ENCODE results near the gene CNN2. TPM values are rescaled to one million over a fixed set of nuclear protein-coding genes. Genes with fewer than 3 reads are reported as not detected.

CNN2 gene
- total and polyA plus RNA-seq, 2 of the 8 experiments (the other 6 are each of a cell fraction or from before 2014, with no cell fraction given) = 189 to 551 TPM

GRCh38 chr19:1055028-1055425 is 28.6 kb downstream of the CNN2 start:
- Histone ChIP-seq H3K4me3 (ENCODE audit: extremely low read depth in 1 of 4, insufficient read depth in 2 of 4, low read depth in 3 of 4, low read length in 4 of 4) (no peak overlapping the region), H3K56ac (replicated peaks; ENCODE audit: insufficient read length, low read depth, low read length) (no peak overlapping the region), H3K9ac (replicated peaks in 1 of 4; ENCODE audit: extremely low read depth in 1 of 4, low read depth in 3 of 4, low read length in 3 of 4) (no peak overlapping the region), H2BK12ac (ENCODE audit: low read depth, low read length) (no peak overlapping the region), H2BK20ac (ENCODE audit: low read length) (no peak overlapping the region), H2BK15ac (ENCODE audit: low read length) (no peak overlapping the region), H3K79me1 (ENCODE audit: low read depth, low read length) (no peaks in the 10 kb centered on the region), H3K23me2 (ENCODE audit: low read depth, low read length) (peaks cover 3% of the 10 kb centered on the region; the same call in 1 of the 2 replicates), H4K91ac (replicated peaks; ENCODE audit: insufficient read length, low read length) (no peak overlapping the region), H2AFZ (ENCODE audit: low read length) (no peak overlapping the region), H4K5ac (ENCODE audit: insufficient read length, low read depth, low read length) (no peak overlapping the region), H2BK120ac (replicated peaks; ENCODE audit: low read depth, low read length) (no peak overlapping the region), H3K9me3 (ENCODE audit: insufficient read depth in 2 of 2, low read depth in 1 of 2, low read length in 1 of 2) (peaks cover 38 to 51% of the 10 kb centered on the region in 2 experiments), H4K20me1 (replicated peaks in 1 of 2; ENCODE audit: control insufficient read depth in 1 of 2, insufficient read depth in 2 of 2, low read length in 2 of 2) (no peaks in the 10 kb centered on the region), H3K4me1 (replicated peaks in 1 of 4; ENCODE audit: control insufficient read depth in 3 of 4, insufficient read depth in 4 of 4, low read length in 3 of 4) (no peaks in the 10 kb centered on the region), H3K18ac (ENCODE audit: extremely low read depth, low read length) (no peak overlapping the region), H4K8ac (ENCODE audit: extremely low read depth, insufficient read depth, low read length) (no peak overlapping the region), H3K14ac (ENCODE audit: insufficient read length) (no peak overlapping the region), H3K4ac (replicated peaks; ENCODE audit: insufficient read length, low read depth, low read length) (no peak overlapping the region), H3K4me2 (ENCODE audit: insufficient read depth in 1 of 2, low read depth in 2 of 2, low read length in 2 of 2) (no peak overlapping the region), H2AK5ac (ENCODE audit: low read depth, low read length) (no peak overlapping the region), H3K79me2 (ENCODE audit: control insufficient read depth in 1 of 2, insufficient read depth in 2 of 2, low read length in 2 of 2) (no peaks in the 10 kb centered on the region), H3K27ac (ENCODE audit: low read depth, low read length) (no peak overlapping the region), H3K36me3 (ENCODE audit: control insufficient read depth in 2 of 4, insufficient read depth in 4 of 4, low read length in 3 of 4) (peaks cover 0 to 49% (median 14%) of the 10 kb centered on the region in 4 experiments; a peak in 6 of 8 replicates), H3K27me3 (replicated peaks in 1 of 4; ENCODE audit: control insufficient read depth in 3 of 4, extremely low read depth in 1 of 4, insufficient read depth in 3 of 4, low read length in 3 of 4) (no peaks in the 10 kb centered on the region; a peak in 1 of 7 replicates), H3K23ac (ENCODE audit: insufficient read length) (no peak overlapping the region), H2BK5ac (ENCODE audit: low read depth, low read length) (no peak overlapping the region)
- DNase-seq (ENCODE audit: low read depth in 1 of 2, low spot score in 2 of 2) = no peak
- POLR2A ChIA-PET (ENCODE audit: partially characterized antibody) = interaction anchor here (2.1 to 3.0 kb wide), 3 partner anchors 10 to 27 kb away, joined by 5 to 12 read pairs (median 10); no protein-coding TSS in a partner anchor
- TF ChIP-seq BCL11A (IDR thresholded peaks at IDR 0.05; ENCODE audit: low read depth in 2 of 2, low read length in 2 of 2) (no peak), CBX5 (IDR thresholded peaks at IDR 0.05; ENCODE audit: low read depth, low read length) (no peak), SRF (IDR thresholded peaks at IDR 0.05; ENCODE audit: low read depth, low read length) (no peak), ZNF274 (IDR thresholded peaks at IDR 0.05; ENCODE audit: borderline replicate concordance, extremely low read depth, low read length) (no peak), FOSL1 (IDR thresholded peaks at IDR 0.05; ENCODE audit: insufficient read depth, low read depth, low read length) (no peak), POLR2AphosphoS5 (IDR thresholded peaks at IDR 0.05; ENCODE audit: low read depth, low read length) (no peak), JUN (IDR thresholded peaks at IDR 0.05; ENCODE audit: low read depth, low read length) (no peak), SIRT6 (IDR thresholded peaks at IDR 0.05; ENCODE audit: low read length) (no peak)
- TF ChIP-seq, protein P1, sequence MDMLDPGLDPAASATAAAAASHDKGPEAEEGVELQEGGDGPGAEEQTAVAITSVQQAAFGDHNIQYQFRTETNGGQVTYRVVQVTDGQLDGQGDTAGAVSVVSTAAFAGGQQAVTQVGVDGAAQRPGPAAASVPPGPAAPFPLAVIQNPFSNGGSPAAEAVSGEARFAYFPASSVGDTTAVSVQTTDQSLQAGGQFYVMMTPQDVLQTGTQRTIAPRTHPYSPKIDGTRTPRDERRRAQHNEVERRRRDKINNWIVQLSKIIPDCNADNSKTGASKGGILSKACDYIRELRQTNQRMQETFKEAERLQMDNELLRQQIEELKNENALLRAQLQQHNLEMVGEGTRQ (IDR thresholded peaks at IDR 0.05; ENCODE audit: low read length) = no peak
- CTCF ChIA-PET (ENCODE audit: partially characterized antibody) = interaction anchor here (0.9 kb wide), 1 partner anchor 10 kb away, joined by 4 read pairs; no protein-coding TSS in a partner anchor
- FAIRE-seq = no peak
- WGBS, 2 experiments (ENCODE audit: extremely low coverage in 1 of 2, insufficient coverage in 1 of 2, insufficient read length in 1 of 2, insufficient replicate concordance in 2 of 2, low coverage in 1 of 2, low lambda C conversion rate in 2 of 2, missing lambda C conversion rate in 1 of 2) = 93% methylated on average over 8 of the region's 14 CpGs; no CpG with 5 or more reads in 1 of the 2 experiments

Measured in H1 (cell line).